ENCODE data around the gene ST6GALNAC6. TPM values are rescaled to one million over a fixed set of nuclear protein-coding genes. Genes with fewer than 3 reads are reported as not detected.

ST6GALNAC6 gene
- total and polyA plus RNA-seq, 2 donors (not counting 1 experiment from before 2014, with no cell fraction given), result 68.0 to 126 TPM

DNA sequence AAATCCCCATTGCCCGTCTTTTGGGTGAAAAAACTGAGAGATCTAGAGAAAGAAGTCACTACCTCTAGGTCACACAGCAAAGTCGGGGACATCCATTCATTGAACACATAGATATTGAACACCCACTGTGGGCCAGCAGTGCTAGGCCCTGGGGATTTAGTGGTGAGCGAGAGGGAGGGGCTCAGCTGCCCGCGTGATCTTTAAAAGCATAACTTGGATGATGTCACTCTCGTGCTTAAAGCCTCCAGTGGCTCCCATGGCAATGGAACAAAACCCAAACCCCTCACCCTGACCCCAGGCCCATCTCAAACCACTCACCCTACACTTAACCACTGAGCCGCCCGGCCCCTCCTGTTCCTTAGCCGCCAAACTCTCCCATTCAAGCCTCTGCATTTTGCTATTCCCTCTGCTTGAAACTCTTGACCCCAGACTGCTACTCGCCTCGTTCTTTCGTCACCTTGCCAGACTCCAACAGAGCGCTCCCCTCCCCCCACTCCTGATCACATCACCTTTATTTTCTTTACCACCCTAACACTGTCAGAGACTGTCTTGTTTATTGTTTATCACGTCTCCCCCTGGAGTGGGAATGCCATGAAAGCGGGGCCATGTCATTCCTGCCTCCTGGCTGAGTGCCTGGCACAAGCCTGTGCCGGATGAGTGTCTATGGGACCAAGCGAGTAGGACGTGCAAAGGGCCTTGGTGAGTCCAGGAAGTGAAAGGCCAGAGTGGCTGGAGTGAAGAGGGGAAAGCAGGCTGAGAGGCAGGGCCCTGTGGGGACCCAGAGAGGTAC is 31.9 kb upstream of the ST6GALNAC6 start:
- H4K20me1 ChIP-seq (ENCODE audit: control insufficient read depth, insufficient read depth, low read length, poor library complexity, severe bottlenecking), result peaks cover 16% of the 10 kb centered on the region
- peak overlapping the region; percentile 89 for H3K4me2 ChIP-seq (replicated peaks; ENCODE audit: low read depth, low read length, poor library complexity, severe bottlenecking)
- Mint-ChIP-seq H3K4me3 (peak overlapping the region; percentile 86), H3K27me3 (peaks cover 3% of the 10 kb centered on the region), H3K27ac (peak overlapping the region; percentile 73), H3K4me1 (peaks cover 50% of the 10 kb centered on the region), H3K9me3 (ENCODE audit: insufficient read depth) (no peaks in the 10 kb centered on the region)
- no peak overlapping the region for H3K27ac ChIP-seq (ENCODE audit: low read length in 2 of 2)
- H3K79me2 ChIP-seq (ENCODE audit: control insufficient read depth, insufficient read depth, low read length), result peaks cover 28% of the 10 kb centered on the region
- ATAC-seq (ENCODE audit: low read depth) (peak; percentile 50), DNase-seq (peak; percentile 78)
- 54% methylated on average over 12 of the region's 18 CpGs for WGBS (ENCODE audit: insufficient coverage)
- intact Hi-C loops (cut with micrococcal nuclease), result no loop called here
- H2AFZ ChIP-seq (ENCODE audit: insufficient read depth, low read depth, low read length, poor library complexity, severe bottlenecking), result peak overlapping the region; percentile 78
- H3K9ac ChIP-seq (ENCODE audit: low read length), result peak overlapping the region; percentile 69
- H3K36me3 ChIP-seq (replicated peaks in 1 of 2; ENCODE audit: control extremely low read depth in 1 of 2, control insufficient read depth in 1 of 2, extremely low read depth in 1 of 2, insufficient read depth in 2 of 2, low read length in 1 of 2), result peaks cover 0 to 10% of the 10 kb centered on the region in 2 experiments
- ChIA-PET CTCF (interaction anchor here (0.6 to 3.2 kb wide), 5 partner anchors 10 to 155 kb away, joined by 3 to 12 read pairs (median 4); no protein-coding TSS in a partner anchor), POLR2A (interaction anchor here (0.6 to 0.7 kb wide), 2 partner anchors 50 to 52 kb away, joined by 3 to 7 read pairs; partner anchors contain the start of gene EEIG1)
- TF ChIP-seq EZH2 (IDR thresholded peaks at IDR 0.05; ENCODE audit: borderline replicate concordance, insufficient read depth, low read depth, low read length, poor library complexity, severe bottlenecking), result no peak
- TF ChIP-seq, protein P1, sequence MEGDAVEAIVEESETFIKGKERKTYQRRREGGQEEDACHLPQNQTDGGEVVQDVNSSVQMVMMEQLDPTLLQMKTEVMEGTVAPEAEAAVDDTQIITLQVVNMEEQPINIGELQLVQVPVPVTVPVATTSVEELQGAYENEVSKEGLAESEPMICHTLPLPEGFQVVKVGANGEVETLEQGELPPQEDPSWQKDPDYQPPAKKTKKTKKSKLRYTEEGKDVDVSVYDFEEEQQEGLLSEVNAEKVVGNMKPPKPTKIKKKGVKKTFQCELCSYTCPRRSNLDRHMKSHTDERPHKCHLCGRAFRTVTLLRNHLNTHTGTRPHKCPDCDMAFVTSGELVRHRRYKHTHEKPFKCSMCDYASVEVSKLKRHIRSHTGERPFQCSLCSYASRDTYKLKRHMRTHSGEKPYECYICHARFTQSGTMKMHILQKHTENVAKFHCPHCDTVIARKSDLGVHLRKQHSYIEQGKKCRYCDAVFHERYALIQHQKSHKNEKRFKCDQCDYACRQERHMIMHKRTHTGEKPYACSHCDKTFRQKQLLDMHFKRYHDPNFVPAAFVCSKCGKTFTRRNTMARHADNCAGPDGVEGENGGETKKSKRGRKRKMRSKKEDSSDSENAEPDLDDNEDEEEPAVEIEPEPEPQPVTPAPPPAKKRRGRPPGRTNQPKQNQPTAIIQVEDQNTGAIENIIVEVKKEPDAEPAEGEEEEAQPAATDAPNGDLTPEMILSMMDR (IDR thresholded peaks at IDR 0.05), result no peak
- H3K4me3 ChIP-seq (ENCODE audit: control extremely low read depth in 1 of 5, extremely low read depth in 1 of 5, insufficient read depth in 1 of 5, low read depth in 2 of 5, low read length in 4 of 5), result peak overlapping the region; percentile 31 to 78 (median 64)
- H3K4me1 ChIP-seq (ENCODE audit: control insufficient read depth in 2 of 2, insufficient read depth in 2 of 2, low read length in 2 of 2), result peaks cover 39 to 48% of the 10 kb centered on the region in 2 donors
- H3K27me3 ChIP-seq (replicated peaks in 1 of 4; ENCODE audit: control extremely low read depth in 1 of 4, control insufficient read depth in 3 of 4, insufficient read depth in 4 of 4, low read length in 3 of 4), result peaks cover 0 to 29% (median 11%) of the 10 kb centered on the region in 4 experiments
- H3K9me3 ChIP-seq (ENCODE audit: control extremely low read depth in 1 of 3, control insufficient read depth in 2 of 3, insufficient read depth in 1 of 3, low read length in 2 of 3), result peaks cover 0 to 3% (median 0%) of the 10 kb centered on the region in 3 donors

All from B cell (primary cell).